Spinal cord (tissue), 10 donors: Measurements from ENCODE around the gene INS. TPM values are rescaled to one million over a fixed set of nuclear protein-coding genes. Genes with fewer than 3 reads are reported as not detected.

Experiments used
- DNase-seq, 6 donors: peaks; one replicate each; pipeline versions ENCODE4 v3.0.0 to v3.0.0-alpha.2; 2013 to 2015; ENCODE audit warnings: low spot score in 6 of 6, low read depth in 4 of 6
- H3K27ac ChIP-seq: one replicate; pipeline ENCODE4 v1.5.1; 2013; ENCODE audit warnings: low read depth, low read length, control low read depth
- H3K27me3 ChIP-seq: one replicate; pipeline ENCODE4 v1.6.1; 2013; ENCODE audit warnings: low read length; ENCODE audit not compliant: control insufficient read depth, insufficient read depth
- H3K36me3 ChIP-seq: one replicate; pipeline ENCODE4 v1.6.1; 2013; ENCODE audit warnings: low read length; ENCODE audit not compliant: control insufficient read depth, insufficient read depth
- H3K4me1 ChIP-seq: one replicate; pipeline ENCODE4 v1.6.1; 2013; ENCODE audit warnings: low read length; ENCODE audit not compliant: control insufficient read depth, insufficient read depth
- H3K4me3 ChIP-seq: one replicate; pipeline ENCODE4 v1.5.1; 2013; ENCODE audit warnings: low read depth, low read length, control low read depth
- H3K9me3 ChIP-seq: one replicate; pipeline ENCODE4 v1.6.1; 2013; ENCODE audit warnings: low read length; ENCODE audit not compliant: control insufficient read depth, insufficient read depth
- WGBS: methylation state at CpG from one replicate; pipeline ENCODE4 v1.1.5; 2013; ENCODE audit warnings: missing lambda C conversion rate; ENCODE audit not compliant: insufficient coverage; 5-methylcytosine and 5-hydroxymethylcytosine counted together
- polyA plus RNA-seq, 2 donors: library from polyadenylated mRNA; unstranded; fragments of 120-200 nt; gene quantifications; one replicate each; pipeline ENCODE4 v1.2.1, GENCODE V29; 2013; ENCODE audit not compliant: insufficient read length in 2 of 2
- total RNA-seq, 2 donors: library from RNA; depleted of rRNA in 1 of 2; stranded (reverse); fragments of 120-200 nt in 1 of 2; fragments of >200 nt in 1 of 2; gene quantifications; one replicate each; pipeline versions ENCODE4 v1.2.3 to v1.2.4, GENCODE V29; 2013 to 2014
- donor health status: healthy.

Gene INS
- total and polyA plus RNA-seq, 4 donors: not detected

- Histone ChIP-seq H3K9me3 (no peaks in the 10 kb centered on the region), H3K27ac (no peak overlapping the region), H3K36me3 (no peaks in the 10 kb centered on the region), H3K4me1 (peaks cover 20% of the 10 kb centered on the region), H3K4me3 (no peak overlapping the region), H3K27me3 (no peaks in the 10 kb centered on the region)
- DNase-seq: no peak
- WGBS: 72% methylated on average over 30 of the region's 31 CpGs
These were observed 6.4 kb upstream of the INS start for GRCh38 chr11:2167141-2168045.

GRCh38 chr11:2166091-2166851 lies 5.3 kb upstream of the INS start:
- Histone ChIP-seq H3K27me3 (no peaks in the 10 kb centered on the region), H3K27ac (no peak overlapping the region), H3K4me3 (no peak overlapping the region), H3K4me1 (peaks cover 15% of the 10 kb centered on the region), H3K36me3 (no peaks in the 10 kb centered on the region), H3K9me3 (no peaks in the 10 kb centered on the region)
- WGBS: 14% methylated on average over 63 of the region's 70 CpGs
- peak in 2 of 6 donors; percentile 59 to 66 for DNase-seq

- WGBS: 93% methylated on average over 12 of the region's 13 CpGs
- H3K9me3 ChIP-seq: no peaks in the 10 kb centered on the region
- DNase-seq: no peak
- H3K27ac ChIP-seq: no peak overlapping the region
- H3K27me3 ChIP-seq: no peaks in the 10 kb centered on the region
- peaks cover 15% of the 10 kb centered on the region for H3K4me1 ChIP-seq
- H3K4me3 ChIP-seq: no peak overlapping the region
- H3K36me3 ChIP-seq: no peaks in the 10 kb centered on the region
These were observed 4.6 kb upstream of the INS start for GRCh38 chr11:2165571-2165970.

GRCh38 chr11:2164861-2165555 lies 4.0 kb upstream of the INS start:
- no peak for DNase-seq
- no peaks in the 10 kb centered on the region for H3K9me3 ChIP-seq
- 83% methylated on average over 15 of the region's 20 CpGs for WGBS
- H3K36me3 ChIP-seq: no peaks in the 10 kb centered on the region
- H3K4me1 ChIP-seq: peaks cover 15% of the 10 kb centered on the region
- H3K4me3 ChIP-seq: no peak overlapping the region
- no peak overlapping the region for H3K27ac ChIP-seq
- H3K27me3 ChIP-seq: no peaks in the 10 kb centered on the region

GRCh38 chr11:2164081-2164480 lies 3.1 kb upstream of the INS start:
- Histone ChIP-seq H3K36me3 (no peaks in the 10 kb centered on the region), H3K4me1 (peaks cover 15% of the 10 kb centered on the region), H3K4me3 (no peak overlapping the region), H3K27ac (no peak overlapping the region), H3K9me3 (no peaks in the 10 kb centered on the region), H3K27me3 (no peaks in the 10 kb centered on the region)
- 84% methylated on average over 22 of the region's 22 CpGs for WGBS
- no peak for DNase-seq

- Histone ChIP-seq H3K36me3 (no peaks in the 10 kb centered on the region), H3K9me3 (no peaks in the 10 kb centered on the region), H3K27ac (no peak overlapping the region), H3K4me3 (no peak overlapping the region), H3K4me1 (peaks cover 17% of the 10 kb centered on the region), H3K27me3 (no peaks in the 10 kb centered on the region)
- 58% methylated on average over 12 of the region's 12 CpGs for WGBS
- no peak for DNase-seq
These were observed 2.5 kb upstream of the INS start for GRCh38 chr11:2163428-2163978.

GRCh38 chr11:2159536-2160413 lies 1.2 kb downstream of the INS start:
- Histone ChIP-seq H3K9me3 (no peaks in the 10 kb centered on the region), H3K27ac (no peak overlapping the region), H3K4me3 (no peak overlapping the region), H3K4me1 (peaks cover 30% of the 10 kb centered on the region), H3K27me3 (no peaks in the 10 kb centered on the region), H3K36me3 (no peaks in the 10 kb centered on the region)
- WGBS: 74% methylated on average over 31 of the region's 36 CpGs
- DNase-seq: no peak

- 87% methylated on average over 3 of the region's 10 CpGs for WGBS
These were observed 2.0 kb downstream of the INS start for GRCh38 chr11:2158966-2159365.

More at GRCh38 chr11:2158966-2159365, 2.0 kb downstream of the INS start:
- DNase-seq: no peak
- Histone ChIP-seq H3K36me3 (no peaks in the 10 kb centered on the region), H3K9me3 (no peaks in the 10 kb centered on the region), H3K27me3 (no peaks in the 10 kb centered on the region), H3K4me3 (no peak overlapping the region), H3K27ac (no peak overlapping the region), H3K4me1 (peaks cover 30% of the 10 kb centered on the region)
